Effector memory CD8-positive, alpha-beta T cell (primary cell): ENCODE measurements around the gene UBQLN4.
"Not testable (repeated sequence)": the region's sequence is repeated elsewhere in the genome, so short reads cannot be mapped to it uniquely, and the experiment has no call there.

ENCODE experiments used
- ATAC-seq: fragments of 150-1000 bp; cut with Tn5 transposase; replicated peaks from 2 replicates; pipeline ENCODE4 v1.10.0; 2021; ENCODE audit warnings: mild to moderate bottlenecking, moderate library complexity
- DNase-seq, 3 experiments: peaks; one replicate each; pipeline ENCODE4 v3.0.0; 2021
- H3K27ac Mint-ChIP-seq, 2 donors: one replicate each; pipeline ENCODE4 v1.8.0; 2022; ENCODE audit warnings: mild to moderate bottlenecking in 2 of 2, mixed read lengths in 2 of 2, moderate library complexity in 2 of 2
- H3K27me3 Mint-ChIP-seq, 2 donors: one replicate each; pipeline ENCODE4 v1.8.0; 2022; ENCODE audit warnings: mixed read lengths in 2 of 2
- H3K36me3 Mint-ChIP-seq: one replicate; pipeline ENCODE4 v1.8.0; 2022; ENCODE audit warnings: mild to moderate bottlenecking, moderate library complexity, mixed read lengths; ENCODE audit not compliant: insufficient read depth
- H3K4me1 Mint-ChIP-seq, 2 donors: one replicate each; pipeline ENCODE4 v1.8.0; 2022; ENCODE audit warnings: low read depth in 2 of 2, mixed read lengths in 2 of 2
- H3K4me3 Mint-ChIP-seq, 2 donors: one replicate each; pipeline ENCODE4 v1.8.0; 2022; ENCODE audit warnings: mild to moderate bottlenecking in 2 of 2, mixed read lengths in 2 of 2, moderate library complexity in 2 of 2
- H3K9me3 Mint-ChIP-seq, 2 donors: one replicate each; pipeline ENCODE4 v1.8.0; 2022; ENCODE audit warnings: mixed read lengths in 2 of 2

UBQLN4 gene

GRCh38 chr1:156045076-156045475 is 8.5 kb downstream of the UBQLN4 start:
- Mint-ChIP-seq H3K9me3 (no peaks in the 10 kb centered on the region), H3K27ac (peak overlapping the region; percentile 35 to 82), H3K27me3 (no peaks in the 10 kb centered on the region), H3K4me1 (peaks cover 15 to 16% of the 10 kb centered on the region in 2 donors), H3K36me3 (peaks cover 34% of the 10 kb centered on the region), H3K4me3 (peak overlapping the region in 1 of 2 donors; percentile 30)
- ATAC-seq, result peak; percentile 94
- no peak for DNase-seq

DNA sequence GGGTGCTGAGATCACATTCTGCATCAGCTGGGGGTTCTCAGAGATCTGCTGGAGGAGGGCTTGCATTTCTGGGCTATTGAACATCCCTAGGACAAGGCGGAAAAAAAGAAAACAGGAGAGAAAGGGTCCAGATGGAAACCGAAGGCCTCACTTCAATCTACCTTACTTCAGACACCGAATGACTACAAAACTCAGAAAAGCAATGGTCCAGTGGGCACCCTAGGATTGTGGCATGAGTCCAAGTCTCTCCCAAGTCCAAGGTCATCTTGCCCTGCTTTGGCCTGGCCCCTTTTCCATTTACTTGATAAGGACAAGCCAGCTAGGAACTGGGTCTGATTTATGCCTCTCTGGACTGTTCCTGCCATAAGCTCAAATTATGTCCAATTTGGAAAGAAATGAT is 10.8 kb downstream of the UBQLN4 start:
- no peak overlapping the region for H3K4me3 Mint-ChIP-seq
- no peaks in the 10 kb centered on the region for H3K9me3 Mint-ChIP-seq
- no peaks in the 10 kb centered on the region for H3K27me3 Mint-ChIP-seq
- peaks cover 35% of the 10 kb centered on the region for H3K36me3 Mint-ChIP-seq
- peaks cover 9 to 14% of the 10 kb centered on the region in 2 donors for H3K4me1 Mint-ChIP-seq
- ATAC-seq (no peak), DNase-seq (no peak)
- no peak overlapping the region for H3K27ac Mint-ChIP-seq

GRCh38 chr1:156034991-156035390 is 18.6 kb downstream of the UBQLN4 start:
- not testable (repeated sequence) for H3K9me3 Mint-ChIP-seq, ATAC-seq, H3K4me3 Mint-ChIP-seq, H3K27me3 Mint-ChIP-seq, H3K4me1 Mint-ChIP-seq, DNase-seq, H3K27ac Mint-ChIP-seq
- peaks cover 27% of the 10 kb centered on the region for H3K36me3 Mint-ChIP-seq

DNA sequence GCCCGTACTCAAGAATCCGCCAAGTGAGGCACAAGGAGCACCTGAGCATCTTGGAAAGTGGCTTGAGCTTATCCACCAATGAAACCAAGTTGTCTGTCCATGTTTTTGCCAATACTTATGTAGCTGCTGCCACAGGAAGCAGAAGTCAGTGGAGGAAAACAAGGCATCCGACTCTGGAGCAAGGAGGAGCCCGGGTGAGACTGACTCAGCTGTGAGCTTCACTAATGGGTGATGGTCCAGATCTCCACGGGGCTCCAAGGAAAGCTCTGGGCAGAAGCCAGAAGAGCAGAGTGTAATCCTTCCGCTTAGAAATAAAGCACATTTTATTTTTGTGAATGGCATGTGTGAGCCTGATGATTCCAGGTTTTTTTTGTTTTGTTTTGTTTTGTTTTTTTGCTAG is 20.6 kb downstream of the UBQLN4 start:
- H3K27ac Mint-ChIP-seq, result peak overlapping the region in 1 of 2 donors; percentile 12

DNA sequence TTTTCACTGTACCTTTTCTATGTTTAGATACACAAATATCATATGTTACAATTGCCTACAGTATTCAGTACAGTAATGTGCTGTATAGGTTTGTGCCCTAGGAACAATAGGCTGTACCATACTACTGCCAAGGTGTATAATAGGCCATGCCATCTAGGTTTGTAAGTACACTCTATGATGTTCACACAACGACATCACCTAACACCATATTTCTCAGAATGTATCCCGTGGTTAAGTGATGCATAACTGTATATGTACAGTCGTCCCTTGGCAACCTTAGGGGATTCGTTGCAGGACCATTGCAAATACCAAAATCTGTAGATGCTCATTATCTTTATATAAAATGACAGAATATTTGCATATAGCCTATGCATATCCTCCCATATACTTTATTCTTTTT is 27.0 kb downstream of the UBQLN4 start:
- no peaks in the 10 kb centered on the region for H3K9me3 Mint-ChIP-seq
- H3K4me1 Mint-ChIP-seq, result peaks cover 2 to 3% of the 10 kb centered on the region in 2 donors
- H3K27me3 Mint-ChIP-seq, result peaks cover 5 to 8% of the 10 kb centered on the region in 2 donors
- ATAC-seq (no peak), DNase-seq (no peak)
- peaks cover 2% of the 10 kb centered on the region for H3K36me3 Mint-ChIP-seq
- H3K27ac Mint-ChIP-seq, result no peak overlapping the region
- no peak overlapping the region for H3K4me3 Mint-ChIP-seq

More for the DNA sequence above, 20.6 kb downstream of the UBQLN4 start:
- no peaks in the 10 kb centered on the region for H3K27me3 Mint-ChIP-seq
- H3K36me3 Mint-ChIP-seq, result peaks cover 16% of the 10 kb centered on the region
- H3K4me1 Mint-ChIP-seq, result no peaks in the 10 kb centered on the region
- DNase-seq (no peak), ATAC-seq (no peak)
- H3K9me3 Mint-ChIP-seq, result no peaks in the 10 kb centered on the region
- no peak overlapping the region for H3K4me3 Mint-ChIP-seq

GRCh38 chr1:156025876-156026275 is 27.7 kb downstream of the UBQLN4 start:
- peaks cover 5 to 8% of the 10 kb centered on the region in 2 donors for H3K27me3 Mint-ChIP-seq
- H3K9me3 Mint-ChIP-seq, result no peaks in the 10 kb centered on the region
- peaks cover 2 to 6% of the 10 kb centered on the region in 2 donors for H3K4me1 Mint-ChIP-seq
- peaks cover 3% of the 10 kb centered on the region for H3K36me3 Mint-ChIP-seq
- DNase-seq (peak in 2 of 3 experiments; percentile 9 to 25), ATAC-seq (peak; percentile 81)
- no peak overlapping the region for H3K4me3 Mint-ChIP-seq
- H3K27ac Mint-ChIP-seq, result no peak overlapping the region

GRCh38 chr1:156024801-156025200 is 28.8 kb downstream of the UBQLN4 start:
- no peaks in the 10 kb centered on the region for H3K9me3 Mint-ChIP-seq
- H3K27ac Mint-ChIP-seq, result no peak overlapping the region
- peaks cover 5 to 8% of the 10 kb centered on the region in 2 donors for H3K27me3 Mint-ChIP-seq
- H3K4me3 Mint-ChIP-seq, result no peak overlapping the region
- no peak for ATAC-seq
- H3K4me1 Mint-ChIP-seq, result peaks cover 11 to 14% of the 10 kb centered on the region in 2 donors
- DNase-seq, result no peak
- H3K36me3 Mint-ChIP-seq, result peaks cover 10% of the 10 kb centered on the region

- no peaks in the 10 kb centered on the region for H3K9me3 Mint-ChIP-seq
- peak overlapping the region; percentile 41 to 88 for H3K4me3 Mint-ChIP-seq
- DNase-seq (no peak), ATAC-seq (no peak)
- H3K27me3 Mint-ChIP-seq, result peaks cover 5 to 8% of the 10 kb centered on the region in 2 donors
- peak overlapping the region in 1 of 2 donors; percentile 29 for H3K27ac Mint-ChIP-seq
- peaks cover 19 to 23% of the 10 kb centered on the region in 2 donors for H3K4me1 Mint-ChIP-seq
- peaks cover 26% of the 10 kb centered on the region for H3K36me3 Mint-ChIP-seq
Measured at GRCh38 chr1:156021954-156022353, 31.6 kb downstream of the UBQLN4 start.

- Mint-ChIP-seq H3K27ac (peak overlapping the region; percentile 89 to 91), H3K9me3 (no peaks in the 10 kb centered on the region), H3K4me1 (peaks cover 23 to 24% of the 10 kb centered on the region in 2 donors), H3K4me3 (peak overlapping the region; percentile 88 to 95), H3K36me3 (peaks cover 34% of the 10 kb centered on the region), H3K27me3 (peaks cover 5 to 8% of the 10 kb centered on the region in 2 donors)
- ATAC-seq, result no peak
- no peak for DNase-seq
Measured at GRCh38 chr1:156021093-156021428, 32.5 kb downstream of the UBQLN4 start.

GRCh38 chr1:156020293-156021092 is 33.1 kb downstream of the UBQLN4 start, which contains the start of gene SSR2:
SSR2 (minus strand) TSS chr1:156020951; CDS start chr1:156020167, 784 bp downstream.
- Mint-ChIP-seq H3K27me3 (peaks cover 5 to 6% of the 10 kb centered on the region in 2 donors), H3K36me3 (peaks cover 40% of the 10 kb centered on the region), H3K27ac (peak within 1 kb of the TSS; percentile 89 to 91), H3K4me1 (peaks cover 21 to 23% of the 10 kb centered on the region in 2 donors), H3K9me3 (no peaks in the 10 kb centered on the region), H3K4me3 (peak within 1 kb of the TSS; percentile 88 to 95)
- ATAC-seq, result peak; percentile 100
- DNase-seq, result peak; percentile 79 to 80 (median 79)

DNA sequence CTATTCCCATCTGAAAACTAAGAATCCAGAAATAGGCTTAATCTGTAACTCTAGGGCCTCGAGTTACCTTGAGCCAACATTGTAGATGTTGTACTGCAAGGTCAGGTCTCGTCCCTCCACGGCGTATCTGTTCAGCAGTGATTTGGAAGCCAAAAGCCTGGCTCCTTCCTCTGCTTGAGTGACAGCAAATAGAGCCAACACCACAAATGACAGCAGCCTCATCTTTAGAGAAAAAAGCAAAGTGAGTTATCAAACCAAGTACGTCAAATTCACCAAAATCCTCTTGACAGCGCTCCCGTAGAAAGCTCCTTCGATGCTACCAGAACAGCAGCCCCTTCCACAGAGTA is 33.7 kb downstream of the UBQLN4 start:
- Mint-ChIP-seq H3K4me1 (peaks cover 21 to 22% of the 10 kb centered on the region in 2 donors), H3K9me3 (no peaks in the 10 kb centered on the region), H3K27me3 (peaks cover 0 to under 1% of the 10 kb centered on the region in 2 donors), H3K36me3 (peaks cover 42% of the 10 kb centered on the region), H3K27ac (peak overlapping the region; percentile 89 to 91), H3K4me3 (peak overlapping the region; percentile 88 to 95)
- DNase-seq (no peak), ATAC-seq (no peak)

GRCh38 chr1:156014829-156015228 is 38.8 kb downstream of the UBQLN4 start:
- DNase-seq (no peak), ATAC-seq (no peak)
- H3K27me3 Mint-ChIP-seq, result no peaks in the 10 kb centered on the region
- H3K4me1 Mint-ChIP-seq, result peaks cover 12 to 19% of the 10 kb centered on the region in 2 donors
- no peak overlapping the region for H3K4me3 Mint-ChIP-seq
- H3K36me3 Mint-ChIP-seq, result peaks cover 68% of the 10 kb centered on the region
- H3K9me3 Mint-ChIP-seq, result no peaks in the 10 kb centered on the region
- H3K27ac Mint-ChIP-seq, result peak overlapping the region in 1 of 2 donors; percentile 39

- Mint-ChIP-seq H3K4me1 (peaks cover 4 to 15% of the 10 kb centered on the region in 2 donors), H3K27me3 (no peaks in the 10 kb centered on the region), H3K36me3 (peaks cover 78% of the 10 kb centered on the region), H3K27ac (no peak overlapping the region), H3K9me3 (no peaks in the 10 kb centered on the region), H3K4me3 (no peak overlapping the region)
- ATAC-seq, result no peak
- no peak for DNase-seq
Measured at GRCh38 chr1:156012051-156012817, 41.4 kb downstream of the UBQLN4 start.
